ENCODE measurements around the gene AP1AR. TPM values are rescaled to one million over a fixed set of nuclear protein-coding genes. Genes with fewer than 3 reads are reported as not detected.
"Not testable (repeated sequence)": the region's sequence is repeated elsewhere in the genome, so short reads cannot be mapped to it uniquely, and the experiment has no call there.

AP1AR gene
- polyA plus RNA-seq, 1 donor from 2014 or later: 143 TPM

- not testable (repeated sequence) for H4K20me1 ChIP-seq (ENCODE audit: insufficient read depth); H3K4me3 ChIP-seq (ENCODE audit: low read length); H3K9me3 ChIP-seq (ENCODE audit: low read length); H3K36me3 ChIP-seq (ENCODE audit: insufficient read depth, low read length); H3K27me3 ChIP-seq (ENCODE audit: insufficient read depth, low read depth, low read length); H3K9me2 ChIP-seq (ENCODE audit: insufficient read depth, low read length); H3K4me2 ChIP-seq (ENCODE audit: low read length); H2AFZ ChIP-seq (ENCODE audit: low read depth, low read length); H3K27ac ChIP-seq (ENCODE audit: low read length); H3K79me2 ChIP-seq (replicated peaks; ENCODE audit: insufficient read depth, low read length); H3F3A ChIP-seq (ENCODE audit: insufficient read depth, low read length, poor library complexity, severe bottlenecking); H3K9ac ChIP-seq (ENCODE audit: low read length)
These were observed 77.7 kb downstream of the AP1AR start for GRCh38 chr4:112309263-112309791.

- H2AFZ ChIP-seq (ENCODE audit: low read depth, low read length): no peak overlapping the region
- H3K36me3 ChIP-seq (ENCODE audit: insufficient read depth, low read length): no peaks in the 10 kb centered on the region
- H3K4me3 ChIP-seq (ENCODE audit: low read length): no peak overlapping the region
- H4K20me1 ChIP-seq (ENCODE audit: insufficient read depth): no peaks in the 10 kb centered on the region
- H3K9me2 ChIP-seq (ENCODE audit: insufficient read depth, low read length): no peaks in the 10 kb centered on the region
- no peaks in the 10 kb centered on the region for H3K27me3 ChIP-seq (ENCODE audit: insufficient read depth, low read depth, low read length)
- no peak for TF ChIP-seq TAF1 (IDR thresholded peaks at IDR 0.05; ENCODE audit: low read depth)
- TF ChIP-seq MXI1 (conservative IDR thresholded peaks at IDR 0.05; ENCODE audit: poor library complexity, severe bottlenecking): no peak
- no peak for TF ChIP-seq EP300 (conservative IDR thresholded peaks at IDR 0.05; ENCODE audit: poor library complexity, severe bottlenecking)
- TF ChIP-seq EZH2 (IDR thresholded peaks at IDR 0.05; ENCODE audit: borderline replicate concordance, insufficient read depth, low read length, poor library complexity, severe bottlenecking): no peak
- TF ChIP-seq RAD21 (conservative IDR thresholded peaks at IDR 0.05): no peak
- TF ChIP-seq REST (IDR thresholded peaks at IDR 0.05; ENCODE audit: borderline replicate concordance): no peak
- TF ChIP-seq POLR2AphosphoS5 (IDR thresholded peaks at IDR 0.05): no peak
- no peak for TF ChIP-seq SMC3 (conservative IDR thresholded peaks at IDR 0.05; ENCODE audit: poor library complexity)
- TF ChIP-seq CTCF (IDR thresholded peaks at IDR 0.05; ENCODE audit: poor library complexity, severe bottlenecking): no peak
- H3F3A ChIP-seq (ENCODE audit: insufficient read depth, low read length, poor library complexity, severe bottlenecking): no peaks in the 10 kb centered on the region
- no peak overlapping the region for H3K27ac ChIP-seq (ENCODE audit: low read length)
- no peak overlapping the region for H3K9ac ChIP-seq (ENCODE audit: low read length)
- no peak overlapping the region for H3K4me2 ChIP-seq (ENCODE audit: low read length)
- no peaks in the 10 kb centered on the region for H3K79me2 ChIP-seq (replicated peaks; ENCODE audit: insufficient read depth, low read length)
- no peaks in the 10 kb centered on the region for H3K9me3 ChIP-seq (ENCODE audit: low read length)
These were observed 79.9 kb downstream of the AP1AR start for GRCh38 chr4:112311516-112311915.

Data from neural cell (in vitro differentiated cells).